ENCODE measurements around the gene UBE2QL1.
"Not testable (repeated sequence)": the region's sequence is repeated elsewhere in the genome, so short reads cannot be mapped to it uniquely, and the experiment has no call there.

The UBE2QL1 gene

DNA sequence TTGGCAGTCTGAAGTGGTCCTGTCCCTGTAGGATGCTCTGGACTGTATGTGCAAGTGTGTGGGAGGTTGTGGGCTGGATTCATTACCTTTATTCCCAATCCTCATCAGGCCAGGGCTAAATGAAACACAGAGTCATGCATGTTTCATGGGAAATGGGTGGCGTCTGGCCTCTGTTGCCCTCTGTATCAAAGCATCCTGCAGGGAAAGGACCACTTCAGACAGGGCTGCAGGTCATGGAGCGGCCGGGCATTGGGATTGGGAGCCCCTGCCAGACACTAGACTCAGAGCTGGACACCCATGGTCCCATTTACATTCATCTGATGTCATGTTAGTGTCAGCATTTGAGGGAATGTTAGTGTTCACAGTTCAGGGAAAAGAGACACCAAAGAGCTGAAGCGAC is 53.8 kb downstream of the UBE2QL1 start:
- no peak for DNase-seq

DNA sequence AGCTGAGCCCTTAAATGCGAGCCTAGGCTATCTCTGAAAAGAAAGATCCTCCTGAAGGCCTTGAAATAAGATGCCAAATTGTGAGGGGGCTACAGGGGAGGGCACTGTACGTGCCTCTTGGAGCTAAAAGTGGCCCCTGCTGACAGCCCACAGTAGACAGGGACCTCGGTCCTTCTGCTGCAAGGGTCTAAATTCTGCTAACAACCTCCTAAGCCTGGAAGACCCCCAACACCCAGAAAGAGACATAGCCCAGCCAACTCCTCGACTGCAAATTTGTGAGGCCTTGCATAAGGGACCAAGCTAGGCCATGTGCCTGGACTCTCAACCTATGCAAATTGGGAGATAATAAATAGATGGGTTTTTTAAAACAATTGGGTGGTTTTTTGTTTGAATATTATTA is 54.7 kb downstream of the UBE2QL1 start:
- DNase-seq: no peak

DNA sequence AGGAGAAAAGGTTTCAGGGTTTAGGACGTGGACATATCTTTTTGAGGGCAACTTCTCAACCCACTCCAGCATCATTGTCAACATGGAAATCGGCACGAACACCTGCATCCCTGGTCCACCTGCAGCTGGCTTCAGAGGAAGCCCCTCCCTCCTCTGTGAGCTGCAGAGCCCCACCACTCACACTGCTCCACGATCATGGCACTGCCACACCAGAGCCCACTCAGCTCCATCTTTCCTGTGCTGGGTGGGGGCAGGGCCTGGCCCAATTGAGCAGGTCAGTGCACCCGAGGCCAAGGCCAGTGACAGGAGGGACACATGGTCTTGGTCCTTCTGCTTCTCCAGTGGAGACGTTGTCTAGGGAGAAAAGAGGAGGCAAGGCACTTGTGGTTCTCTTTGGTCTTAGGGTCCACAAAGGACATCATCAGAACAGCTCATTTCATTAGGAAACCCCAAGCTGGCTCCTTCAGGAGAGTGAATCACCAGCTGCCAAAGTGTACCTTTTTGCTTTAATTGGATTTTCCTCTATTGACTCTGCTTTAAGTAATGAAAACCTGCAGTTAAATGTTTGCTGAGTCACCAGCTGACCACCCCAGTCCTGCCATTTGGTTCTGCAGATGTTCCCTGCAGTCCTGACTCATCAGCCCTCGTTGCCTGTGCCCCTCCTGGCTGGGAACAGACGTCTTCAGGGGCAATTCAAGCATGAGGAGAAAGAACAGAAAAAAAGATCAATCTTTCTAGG is 56.2 kb downstream of the UBE2QL1 start:
- no peak for DNase-seq

DNA sequence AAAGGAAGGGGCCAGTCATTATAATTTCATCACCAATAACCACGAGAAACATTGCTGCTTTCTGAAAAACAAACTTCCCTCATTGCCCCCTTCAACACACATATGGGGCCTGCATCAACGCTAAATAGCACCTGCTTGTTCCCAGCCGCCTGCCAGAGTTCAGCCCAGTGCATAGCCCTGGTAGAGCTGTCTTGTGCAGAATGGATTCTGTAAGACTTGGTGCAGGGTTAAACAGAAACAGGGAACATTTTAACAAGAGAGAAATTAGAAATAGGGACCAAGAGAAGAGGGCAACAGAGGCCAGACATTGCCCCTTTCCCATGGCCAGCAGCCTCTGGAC is 56.7 kb downstream of the UBE2QL1 start:
- no peak for DNase-seq

DNA sequence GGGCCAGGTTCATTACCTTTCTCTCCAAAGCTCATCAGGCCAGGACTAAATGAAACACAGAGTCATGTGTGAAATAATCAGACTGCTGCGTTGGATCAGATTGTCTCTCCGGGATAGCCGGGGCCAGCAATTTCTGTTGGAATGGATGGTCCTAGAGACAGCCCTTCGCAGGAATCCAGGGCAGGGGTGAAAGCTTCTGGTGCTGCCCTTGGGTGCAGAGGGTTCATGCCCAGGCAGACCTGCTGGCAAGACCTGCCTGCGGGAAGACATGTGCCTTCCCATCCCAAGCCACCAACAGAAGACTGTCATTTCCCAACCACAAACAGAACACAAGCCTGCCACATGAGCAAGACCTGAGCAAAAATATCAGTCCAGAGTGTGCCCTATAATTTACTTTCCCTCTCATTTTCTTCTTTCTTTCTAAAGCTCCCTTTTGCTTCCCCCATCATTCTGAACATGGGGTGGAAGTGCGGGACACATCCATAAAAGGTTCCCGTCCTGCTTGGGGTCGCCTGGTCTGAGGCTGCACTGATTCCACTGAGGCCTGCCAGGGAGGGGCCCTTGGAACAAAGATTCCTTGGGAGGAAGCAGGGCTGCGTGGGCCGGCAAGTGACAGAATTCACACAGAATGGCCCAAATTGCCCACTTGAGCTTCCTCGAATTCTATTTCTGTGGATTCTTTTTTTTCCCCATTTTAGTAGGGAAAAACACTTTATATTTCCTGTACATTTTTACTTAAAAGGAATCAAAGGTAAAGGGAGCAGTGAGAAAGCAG is 57.3 kb downstream of the UBE2QL1 start:
- DNase-seq: no peak

DNA sequence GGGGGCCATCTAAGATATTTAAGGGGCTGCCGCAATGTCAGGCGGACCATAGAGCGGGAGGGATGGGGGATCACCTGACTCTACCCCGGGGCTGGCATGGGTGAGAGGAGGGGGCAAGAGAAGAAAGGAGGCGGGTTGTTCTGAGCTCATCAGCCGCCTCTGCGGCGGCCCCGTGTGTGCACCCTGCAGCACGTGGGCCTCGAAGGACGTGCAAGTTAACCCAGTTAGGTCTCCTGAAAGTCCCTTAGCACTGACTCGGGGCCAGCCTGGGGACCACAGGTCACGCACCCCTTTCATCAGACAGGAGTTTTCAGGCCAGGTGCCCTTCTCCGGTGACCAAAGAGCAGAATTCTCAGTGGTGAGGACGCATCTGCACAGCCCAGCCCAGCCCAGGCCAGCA is 58.0 kb downstream of the UBE2QL1 start:
- DNase-seq: no peak

DNA sequence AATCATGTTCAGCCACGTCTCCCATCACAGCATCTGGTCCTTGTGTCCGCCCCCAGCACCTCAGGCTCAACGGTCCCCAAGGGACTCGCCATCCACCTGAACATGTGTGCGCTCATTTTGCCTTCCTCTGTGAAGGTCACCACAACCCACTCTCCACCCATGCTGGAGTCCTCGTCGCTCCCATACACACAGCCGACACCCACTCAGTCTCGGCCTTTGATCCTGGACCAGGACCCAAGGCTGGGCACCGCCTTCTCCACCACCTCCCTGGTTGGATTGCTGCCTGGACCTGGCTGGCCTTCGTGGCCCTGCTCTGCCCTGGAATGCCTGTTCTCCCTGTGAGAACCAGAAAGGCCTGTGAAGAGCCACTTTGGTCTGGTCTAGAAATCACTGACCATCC is 60.3 kb downstream of the UBE2QL1 start:
- no peak for DNase-seq

DNA sequence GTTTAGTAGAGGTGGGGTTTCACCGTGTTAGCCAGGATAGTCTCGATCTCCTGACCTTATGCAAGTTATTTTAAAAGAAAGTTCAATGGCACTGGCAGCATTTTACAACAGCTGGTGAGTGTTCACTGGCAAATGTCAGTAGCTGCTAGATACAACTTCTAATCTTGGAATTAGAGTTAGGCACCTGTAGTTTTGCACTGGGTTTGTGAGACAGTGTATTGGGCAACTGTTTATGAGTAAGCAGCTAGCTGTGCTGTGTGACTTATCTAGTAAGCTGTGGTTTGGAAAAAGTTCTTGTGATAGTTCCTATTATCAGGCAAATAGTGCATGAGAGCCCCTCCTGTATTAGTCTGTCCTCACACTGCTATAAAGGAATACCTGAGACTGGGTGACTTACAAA is 61.5 kb downstream of the UBE2QL1 start:
- no peak for DNase-seq

DNA sequence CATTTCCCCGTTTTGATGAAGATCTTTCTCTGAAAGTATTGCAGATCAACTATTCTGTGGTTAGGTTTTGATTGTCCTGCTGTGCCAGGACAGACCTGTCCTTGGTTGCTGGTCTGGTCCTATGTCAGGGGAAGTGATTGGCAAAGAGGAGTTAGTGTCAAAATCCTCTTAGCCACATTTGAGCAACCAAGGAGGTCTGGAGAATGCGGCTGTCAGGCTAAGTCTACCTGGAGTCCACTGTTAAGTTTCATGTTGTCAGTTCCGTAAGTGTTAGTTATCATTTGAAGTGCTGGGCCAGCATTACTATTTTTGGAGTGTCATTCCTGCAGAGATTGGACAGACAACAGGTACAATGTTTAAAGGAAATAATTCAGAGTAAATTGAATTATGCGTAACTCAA is 62.3 kb downstream of the UBE2QL1 start:
- no peak for DNase-seq

DNA sequence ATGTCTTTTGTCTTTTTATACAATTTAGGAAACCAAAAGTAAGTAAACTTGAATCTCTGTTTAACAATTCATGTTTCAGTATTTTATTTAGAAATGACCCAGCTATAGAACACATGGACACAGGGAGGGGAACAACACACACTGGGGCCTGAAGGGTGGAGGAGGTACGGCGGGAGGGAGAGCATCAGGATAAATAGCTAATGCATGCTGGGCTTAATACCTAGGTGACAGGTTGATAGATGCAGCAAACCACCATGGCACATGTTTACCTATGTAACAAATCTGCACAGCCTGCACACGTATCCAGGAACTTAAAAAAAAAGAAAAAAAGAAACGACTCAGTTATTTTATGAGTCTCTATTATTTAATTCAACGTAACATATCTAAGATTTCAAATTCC is 67.2 kb downstream of the UBE2QL1 start:
- DNase-seq: not testable (repeated sequence)

DNA sequence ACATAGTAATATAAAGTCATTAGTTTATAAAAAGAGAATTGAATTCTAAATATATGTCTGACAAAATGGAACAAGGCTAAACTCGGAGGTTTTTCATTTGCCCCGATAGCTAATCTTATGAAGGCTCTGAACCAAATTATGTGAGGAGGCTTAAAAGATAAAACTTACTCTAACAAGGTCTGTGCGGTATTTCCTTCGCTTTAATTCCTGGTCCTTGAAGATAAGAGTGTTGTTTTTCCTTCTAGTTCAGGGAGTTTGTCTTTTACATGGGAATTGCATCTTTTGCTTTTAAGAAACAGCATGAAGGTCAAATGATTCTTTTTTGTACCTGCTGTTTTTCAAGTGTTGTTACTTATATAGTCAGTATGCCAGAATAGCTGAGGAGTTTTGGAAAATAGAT is 68.2 kb downstream of the UBE2QL1 start:
- no peak for DNase-seq

DNA sequence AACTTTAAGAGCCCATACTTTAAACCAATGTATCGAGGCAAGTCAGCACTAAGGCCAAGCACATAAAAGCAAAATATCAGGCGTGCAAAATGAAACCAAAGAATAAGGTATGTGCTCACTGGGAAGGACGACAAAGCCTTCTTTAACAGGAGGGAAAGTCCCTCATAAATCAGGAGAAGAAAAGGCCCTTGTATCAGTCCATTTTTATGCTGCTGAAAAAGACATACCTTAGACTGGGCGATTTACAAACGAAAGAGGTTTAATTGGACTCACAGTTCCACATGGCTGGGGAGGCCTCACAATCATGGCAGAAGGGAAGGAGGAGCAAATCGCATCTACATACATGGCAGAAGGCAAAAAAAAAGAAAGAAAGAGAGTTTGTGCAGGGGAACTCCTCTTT is 68.9 kb downstream of the UBE2QL1 start:
- no peak for DNase-seq

DNA sequence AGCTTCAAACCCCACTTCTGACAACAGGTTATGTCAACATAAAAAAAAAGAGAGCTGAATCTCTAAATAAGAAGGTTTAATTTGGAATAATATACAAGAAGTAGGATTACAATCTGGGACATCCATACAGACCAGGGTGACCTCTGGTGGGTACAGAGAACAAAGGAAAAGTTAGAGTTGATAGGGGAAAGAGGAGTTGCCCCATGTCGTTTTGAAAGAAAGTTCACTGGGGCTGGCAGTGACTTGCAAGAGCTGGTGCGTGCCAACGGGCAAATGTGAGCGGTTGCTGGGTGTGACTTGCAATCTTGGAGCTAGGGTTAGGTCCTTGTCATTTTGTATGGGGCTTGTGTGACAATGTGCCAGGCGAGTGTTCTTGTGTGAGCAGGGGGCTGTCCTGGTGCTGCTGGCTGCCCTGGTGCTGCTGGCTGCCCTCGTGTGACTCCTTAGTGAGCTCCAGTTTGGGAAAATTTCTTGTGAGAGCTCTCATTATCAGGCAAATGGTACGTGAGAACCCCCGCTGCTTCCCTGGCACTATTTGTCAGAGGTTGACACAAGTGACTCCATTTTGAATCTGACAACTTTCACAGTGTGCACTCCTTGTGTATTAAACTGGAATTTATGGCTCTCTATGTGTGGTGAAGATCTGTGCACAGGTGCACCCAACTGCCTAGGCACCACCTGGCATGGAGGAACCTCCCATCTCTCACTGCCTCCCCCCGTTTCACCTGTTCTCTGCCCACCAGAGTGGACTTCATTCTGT is 69.8 kb downstream of the UBE2QL1 start:
- no peak for DNase-seq

DNA sequence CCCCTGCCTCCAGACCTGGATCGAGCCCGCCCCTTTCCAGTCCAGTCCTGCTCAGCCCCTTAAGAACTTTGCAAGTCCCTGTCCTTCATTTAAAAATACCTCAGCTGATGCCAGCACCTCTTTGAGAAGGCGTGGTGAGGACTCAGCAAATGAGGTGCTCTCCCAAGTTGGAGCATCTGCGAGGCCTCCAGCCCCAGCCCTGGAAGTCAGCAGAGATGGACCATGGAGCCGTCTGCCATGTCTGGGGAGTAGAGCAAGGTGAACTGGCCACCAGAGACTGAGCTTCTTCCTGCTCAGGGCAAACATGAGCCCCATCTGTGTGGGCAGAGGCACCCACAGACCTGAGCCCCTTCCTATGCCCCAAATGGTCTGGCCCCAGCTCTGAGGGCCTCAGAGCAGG is 71.5 kb downstream of the UBE2QL1 start:
- no peak for DNase-seq

DNA sequence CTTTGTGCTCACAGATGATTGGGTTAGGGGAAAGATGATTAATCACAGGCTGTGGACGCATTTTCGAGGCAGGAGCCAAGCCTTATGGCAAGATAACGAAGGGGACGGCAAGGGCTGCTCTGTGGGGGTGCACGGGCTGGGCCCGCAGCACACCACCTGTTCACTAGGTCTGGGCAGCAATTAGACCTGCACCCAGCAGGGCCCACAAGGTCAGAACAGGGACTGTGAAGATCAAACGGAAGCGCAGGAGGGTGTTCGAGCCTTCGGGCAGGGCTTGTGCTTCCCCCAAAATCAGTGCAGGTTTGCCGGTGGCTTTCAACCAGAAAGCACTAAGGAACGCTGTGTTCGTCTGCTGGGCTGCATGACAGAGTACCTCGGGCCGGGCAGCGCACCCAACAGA is 73.7 kb downstream of the UBE2QL1 start:
- no peak for DNase-seq

DNA sequence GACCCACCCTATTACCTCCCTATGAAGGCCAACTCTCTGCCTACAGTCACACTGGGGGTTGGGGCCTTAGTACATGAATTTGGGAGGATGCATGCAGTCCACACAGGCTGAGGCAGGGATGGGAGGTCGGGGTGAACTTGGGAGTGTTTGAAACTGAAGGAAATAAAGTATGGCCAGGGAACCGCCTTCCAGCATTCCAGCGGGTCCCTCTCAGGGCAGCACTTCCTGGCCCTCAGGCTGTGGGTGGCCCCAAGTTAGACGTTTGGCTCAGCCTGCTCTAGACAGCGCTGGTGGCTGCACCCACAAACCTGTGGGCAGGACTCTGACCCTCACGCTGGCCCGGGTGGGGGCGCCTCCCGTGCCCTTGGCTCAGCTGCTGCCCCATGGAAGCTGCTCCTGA is 74.3 kb downstream of the UBE2QL1 start:
- DNase-seq: no peak

DNA sequence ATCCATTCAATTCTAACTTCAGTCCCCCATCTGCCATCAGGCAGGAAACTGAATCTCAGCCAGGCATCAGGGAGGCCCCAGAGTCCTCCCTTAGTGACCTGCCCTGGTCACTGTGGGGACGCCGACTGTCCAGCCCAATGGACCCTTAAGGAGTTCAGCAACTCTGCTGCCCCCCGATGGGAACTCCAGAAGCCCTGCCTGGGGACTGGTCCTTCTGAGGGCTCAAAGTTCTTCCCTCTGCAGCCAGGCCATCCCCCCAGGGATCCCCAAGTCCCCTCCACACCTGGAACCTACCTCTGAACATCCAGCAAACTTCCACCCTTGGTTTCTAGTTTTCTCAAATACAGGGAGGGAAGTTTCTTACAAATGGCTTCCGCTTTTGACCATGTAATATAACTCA is 76.8 kb downstream of the UBE2QL1 start:
- no peak for DNase-seq

DNA sequence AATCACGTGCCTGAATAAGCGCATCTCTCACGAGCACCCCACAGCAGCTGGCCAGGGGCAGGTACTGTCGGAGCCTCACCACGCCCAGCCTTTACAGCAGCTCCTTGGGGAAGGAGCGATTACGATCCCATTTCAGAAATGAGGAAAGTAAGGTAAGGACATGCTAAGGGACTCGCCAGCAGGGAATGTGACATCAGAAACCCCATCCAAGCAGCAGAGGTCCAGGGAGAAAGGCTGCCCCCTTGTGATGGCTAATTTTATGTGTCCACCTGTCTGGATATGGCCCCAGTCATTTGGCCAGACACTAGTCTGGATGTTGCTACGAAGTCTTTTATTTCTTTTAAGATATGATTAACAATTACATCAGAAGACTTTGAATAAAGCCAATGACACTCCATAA is 77.3 kb downstream of the UBE2QL1 start:
- no peak for DNase-seq

DNA sequence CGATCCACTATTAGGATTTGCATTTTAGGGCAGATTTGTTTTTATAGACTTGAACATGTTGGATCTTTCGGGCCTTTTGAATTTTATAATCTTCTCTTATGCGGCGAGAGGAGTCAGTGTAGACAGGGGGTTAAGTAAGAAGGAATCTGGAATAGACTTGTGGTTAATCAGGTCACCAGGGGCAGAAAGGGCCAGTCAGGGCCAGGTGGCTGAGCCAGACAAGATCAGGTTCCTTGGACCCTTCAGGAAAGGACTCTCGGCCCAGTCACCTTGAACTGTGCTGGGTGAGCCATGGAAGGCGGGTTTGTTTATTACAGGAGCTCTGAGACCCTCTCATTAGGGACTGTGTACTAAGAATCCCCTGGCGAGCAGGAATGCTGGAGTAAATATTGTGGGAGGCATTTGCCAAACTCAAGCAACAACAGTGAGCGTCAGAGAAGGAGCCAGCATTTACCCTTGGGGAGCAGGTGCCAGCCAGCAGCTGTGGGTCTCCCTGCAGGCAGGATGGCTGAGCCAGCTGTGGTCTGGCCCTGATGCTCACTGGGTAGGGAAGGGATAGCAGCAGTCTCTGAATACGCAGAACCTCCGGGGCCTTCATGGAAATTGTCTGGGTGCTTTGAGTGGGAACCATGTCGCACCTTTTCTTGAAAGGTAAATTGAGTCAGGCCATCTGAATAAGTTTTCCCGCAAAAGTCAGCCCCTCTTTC is 79.2 kb downstream of the UBE2QL1 start:
- no peak for DNase-seq

DNA sequence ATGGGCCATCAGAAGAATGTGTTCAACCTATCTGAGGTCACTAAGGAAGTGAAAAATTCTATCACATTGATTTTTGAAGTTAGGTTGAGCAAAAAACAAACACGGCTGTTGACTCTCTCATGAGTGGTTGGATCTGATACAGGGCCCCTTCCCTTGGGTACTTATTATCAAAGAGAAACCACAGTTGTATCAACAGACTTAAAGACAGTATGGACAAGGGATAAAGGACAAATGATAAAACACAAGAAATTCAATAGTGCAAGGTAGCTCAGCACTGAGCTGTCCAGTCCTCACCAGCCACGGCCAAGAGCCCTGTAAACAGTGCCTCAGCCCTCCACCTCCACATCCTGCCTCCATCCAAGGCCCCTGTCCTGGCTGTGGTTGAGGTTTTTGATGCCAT is 86.9 kb downstream of the UBE2QL1 start:
- DNase-seq: no peak

DNA sequence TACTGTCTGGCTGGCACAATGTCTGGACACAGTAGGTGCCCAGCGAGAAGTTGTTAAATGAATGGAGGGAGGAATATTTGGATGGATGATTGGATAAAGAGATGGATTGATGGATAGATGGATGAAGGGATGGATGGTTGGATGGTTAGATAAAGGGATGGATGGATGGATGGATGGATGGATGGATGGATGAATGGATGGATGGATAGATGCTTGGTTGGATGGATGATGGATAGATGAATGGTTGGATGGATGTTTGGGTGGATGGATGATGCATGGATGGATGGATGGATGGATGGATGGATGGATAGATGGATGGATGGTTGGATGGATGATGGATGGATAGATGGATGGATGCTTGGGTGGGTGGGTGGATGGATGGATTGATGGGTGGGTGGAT is 90.4 kb downstream of the UBE2QL1 start:
- no peak for DNase-seq

DNA sequence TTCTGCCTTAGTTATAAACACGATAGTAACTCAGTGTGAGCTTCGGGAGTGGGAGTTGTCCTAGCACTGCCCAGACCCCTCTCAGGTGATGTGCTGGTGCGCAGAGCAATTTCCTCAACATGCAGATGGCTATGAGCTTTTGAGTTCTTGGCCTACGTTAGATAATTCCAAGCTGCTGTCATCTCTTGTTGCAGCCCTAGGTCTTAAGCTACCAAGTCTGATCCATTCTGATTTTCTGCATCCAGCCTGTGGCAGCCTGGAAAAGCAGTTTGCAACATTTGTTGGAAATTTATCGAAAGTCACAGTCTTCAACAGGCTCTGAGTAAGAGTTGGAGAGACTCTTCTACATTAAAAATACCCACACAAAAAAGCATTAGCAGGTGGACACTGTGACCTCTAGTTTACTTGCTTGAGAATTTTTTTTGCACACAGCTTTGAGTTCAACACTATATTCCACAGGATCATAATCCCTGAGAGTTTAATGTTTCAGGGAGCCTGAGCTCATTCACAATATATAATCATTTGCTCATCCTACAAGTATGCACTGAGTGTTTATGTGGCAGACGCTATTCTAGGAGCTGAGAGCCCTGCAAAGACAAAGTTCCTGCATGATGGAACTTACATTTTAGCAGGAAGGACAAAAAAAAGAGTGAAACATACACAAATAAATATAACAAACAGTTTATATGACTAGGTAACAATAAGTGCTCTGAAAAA is 91.6 kb downstream of the UBE2QL1 start:
- no peak for DNase-seq
